ENCODE measurements around the gene TBX18.

TBX18 gene

DNA sequence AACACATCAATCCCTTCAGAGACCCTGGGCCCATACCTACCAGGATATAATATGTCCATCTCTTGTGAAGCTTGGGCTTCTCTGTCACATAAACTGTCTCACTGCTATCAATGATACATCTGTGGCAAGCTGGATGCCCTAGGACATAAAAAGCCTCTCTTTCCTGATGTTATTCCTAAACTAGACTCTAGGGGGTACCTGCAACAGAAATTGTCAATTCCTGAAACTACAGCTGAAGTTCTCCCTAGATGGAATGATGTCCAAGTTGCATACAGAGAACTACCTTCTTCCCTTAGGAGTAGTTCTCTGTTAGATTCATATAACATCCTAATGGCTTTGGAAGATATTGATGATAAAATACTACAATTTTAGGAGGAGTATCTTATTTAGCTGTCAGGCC is 35.8 kb downstream of the TBX18 start:
- Histone ChIP-seq H2AK5ac (ENCODE audit: low read depth, low read length) (no peak overlapping the region), H3K9ac (ENCODE audit: low read depth, low read length, poor library complexity) (no peak overlapping the region), H4K8ac (ENCODE audit: low read depth, low read length) (no peak overlapping the region), H3K9me3 (replicated peaks in 1 of 2; ENCODE audit: control insufficient read depth in 2 of 2, insufficient read depth in 1 of 2, low read depth in 1 of 2, low read length in 2 of 2) (no peaks in the 10 kb centered on the region), H3K4me1 (ENCODE audit: control insufficient read depth in 2 of 2, insufficient read depth in 1 of 2, low read depth in 1 of 2, low read length in 2 of 2) (no peaks in the 10 kb centered on the region), H2BK15ac (ENCODE audit: low read length) (no peak overlapping the region), H3K27me3 (ENCODE audit: control insufficient read depth in 3 of 3, insufficient read depth in 3 of 3, low read depth in 1 of 3, low read length in 3 of 3) (no peaks in the 10 kb centered on the region), H3K14ac (ENCODE audit: low read length) (no peak overlapping the region), H2BK12ac (ENCODE audit: low read length) (no peak overlapping the region), H2BK120ac (ENCODE audit: low read depth, low read length) (no peak overlapping the region), H2AFZ (ENCODE audit: low read length) (no peak overlapping the region), H2BK5ac (ENCODE audit: low read length) (no peak overlapping the region), H3K23ac (ENCODE audit: low read depth, low read length, poor library complexity) (no peak overlapping the region), H3K27ac (replicated peaks; ENCODE audit: low read length) (no peak overlapping the region), H3K79me1 (ENCODE audit: low read depth, low read length) (no peaks in the 10 kb centered on the region), H3K36me3 (replicated peaks in 1 of 2; ENCODE audit: control insufficient read depth in 2 of 2, insufficient read depth in 2 of 2, low read length in 2 of 2) (no peaks in the 10 kb centered on the region), H3K4me3 (ENCODE audit: low read length in 2 of 2) (no peak overlapping the region), H3K18ac (ENCODE audit: low read length) (no peak overlapping the region), H3K4ac (ENCODE audit: low read length) (no peak overlapping the region), H4K91ac (ENCODE audit: low read depth, low read length, poor library complexity) (no peak overlapping the region), H3K4me2 (ENCODE audit: insufficient read depth, low read length, poor library complexity, severe bottlenecking) (no peak overlapping the region)
- peak; percentile 4 for DNase-seq (ENCODE audit: low spot score)

- Histone ChIP-seq H3K27ac (replicated peaks; ENCODE audit: low read length) (no peak overlapping the region), H2AK5ac (ENCODE audit: low read depth, low read length) (no peak overlapping the region), H2BK12ac (ENCODE audit: low read length) (no peak overlapping the region), H3K23ac (ENCODE audit: low read depth, low read length, poor library complexity) (no peak overlapping the region), H4K91ac (ENCODE audit: low read depth, low read length, poor library complexity) (no peak overlapping the region), H3K4me2 (ENCODE audit: insufficient read depth, low read length, poor library complexity, severe bottlenecking) (no peak overlapping the region), H3K4ac (ENCODE audit: low read length) (no peak overlapping the region), H3K36me3 (replicated peaks in 1 of 2; ENCODE audit: control insufficient read depth in 2 of 2, insufficient read depth in 2 of 2, low read length in 2 of 2) (no peaks in the 10 kb centered on the region), H3K4me3 (ENCODE audit: low read length in 2 of 2) (no peak overlapping the region), H3K4me1 (ENCODE audit: control insufficient read depth in 2 of 2, insufficient read depth in 1 of 2, low read depth in 1 of 2, low read length in 2 of 2) (no peaks in the 10 kb centered on the region), H3K14ac (ENCODE audit: low read length) (no peak overlapping the region), H3K27me3 (ENCODE audit: control insufficient read depth in 3 of 3, insufficient read depth in 3 of 3, low read depth in 1 of 3, low read length in 3 of 3) (no peaks in the 10 kb centered on the region), H2BK5ac (ENCODE audit: low read length) (no peak overlapping the region), H3K79me1 (ENCODE audit: low read depth, low read length) (no peaks in the 10 kb centered on the region), H3K9me3 (replicated peaks in 1 of 2; ENCODE audit: control insufficient read depth in 2 of 2, insufficient read depth in 1 of 2, low read depth in 1 of 2, low read length in 2 of 2) (no peaks in the 10 kb centered on the region), H4K8ac (ENCODE audit: low read depth, low read length) (no peak overlapping the region), H3K18ac (ENCODE audit: low read length) (no peak overlapping the region), H2AFZ (ENCODE audit: low read length) (no peak overlapping the region), H3K9ac (ENCODE audit: low read depth, low read length, poor library complexity) (no peak overlapping the region), H2BK15ac (ENCODE audit: low read length) (no peak overlapping the region), H2BK120ac (ENCODE audit: low read depth, low read length) (no peak overlapping the region)
- WGBS, 2 donors (ENCODE audit: extremely low coverage in 2 of 2, insufficient read length in 2 of 2, insufficient replicate concordance in 1 of 2): no CpG with 5 or more reads among the region's 2 CpGs
- no peak for DNase-seq (ENCODE audit: low spot score)
Measured at GRCh38 chr6:84719152-84719551, 45.2 kb downstream of the TBX18 start.

DNA sequence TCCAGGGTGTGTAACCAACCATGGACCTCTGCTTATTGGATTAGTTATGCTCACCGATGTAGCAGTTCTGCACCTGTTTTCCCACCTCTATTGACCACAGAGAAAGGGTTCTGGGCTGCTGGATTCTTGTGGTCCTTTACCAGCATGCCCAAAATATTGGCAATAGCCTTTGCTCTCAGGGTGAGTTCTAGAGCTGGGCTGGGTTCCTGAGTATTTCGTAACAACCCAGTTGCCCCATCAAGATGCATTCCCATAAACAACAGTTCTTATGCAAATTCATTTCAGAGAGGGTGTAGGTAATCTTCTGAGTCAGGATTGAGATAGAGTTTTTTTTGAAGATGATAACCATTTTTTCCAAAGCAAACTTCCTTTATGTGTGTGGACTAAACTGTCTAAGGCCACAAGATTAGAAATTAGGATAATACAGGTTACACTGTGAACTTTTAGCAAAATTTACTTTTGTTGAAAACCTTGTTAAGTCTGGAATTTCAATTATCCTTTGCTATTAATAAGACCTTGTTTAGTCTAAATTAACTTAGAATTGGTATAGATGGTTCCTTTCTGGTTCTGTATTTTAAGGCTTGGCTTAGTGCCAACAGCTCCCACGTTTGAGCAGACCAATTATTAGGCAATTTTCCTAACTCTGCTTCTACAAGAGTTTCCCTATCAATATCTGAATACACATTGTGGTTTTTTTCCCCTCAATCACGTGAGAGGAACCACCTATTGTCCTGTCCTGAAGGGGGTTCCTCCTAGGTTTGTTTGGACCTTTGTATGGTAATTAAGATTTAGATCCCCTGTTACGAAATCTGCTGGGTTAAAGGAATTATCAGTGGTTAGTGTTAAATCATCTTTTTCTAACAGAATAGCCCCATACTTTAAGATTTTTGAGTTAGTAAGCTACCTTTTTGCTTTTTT is 46.1 kb downstream of the TBX18 start:
- no peak for DNase-seq (ENCODE audit: low spot score)
- H3K4me3 ChIP-seq (ENCODE audit: low read length in 2 of 2): no peak overlapping the region
- no CpG with 5 or more reads among the region's 5 CpGs for WGBS, 2 donors (ENCODE audit: extremely low coverage in 2 of 2, insufficient read length in 2 of 2, insufficient replicate concordance in 1 of 2)

DNA sequence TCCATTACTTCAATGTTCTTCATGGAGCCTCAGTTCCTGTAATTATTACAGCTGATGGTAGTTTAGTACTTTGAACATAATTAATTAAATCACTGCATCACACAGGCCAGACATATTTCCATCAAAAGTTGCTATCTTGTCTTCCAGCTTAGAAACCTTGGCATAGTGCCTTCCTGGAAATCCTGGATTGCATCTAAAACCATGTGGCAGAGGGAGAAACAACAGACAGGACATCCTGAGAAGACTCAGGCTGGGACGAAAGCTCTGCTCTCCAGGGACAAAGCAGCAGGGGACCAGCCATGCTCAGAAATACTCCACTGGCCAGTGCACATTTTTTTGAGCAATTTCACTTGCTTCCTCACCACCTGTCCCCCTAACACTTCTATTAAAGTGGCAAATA is 55.3 kb downstream of the TBX18 start:
- Histone ChIP-seq H3K27me3 (ENCODE audit: control insufficient read depth in 3 of 3, insufficient read depth in 3 of 3, low read depth in 1 of 3, low read length in 3 of 3) (no peaks in the 10 kb centered on the region), H3K23ac (ENCODE audit: low read depth, low read length, poor library complexity) (no peak overlapping the region), H4K91ac (ENCODE audit: low read depth, low read length, poor library complexity) (no peak overlapping the region), H2BK120ac (ENCODE audit: low read depth, low read length) (no peak overlapping the region), H3K9me3 (replicated peaks in 1 of 2; ENCODE audit: control insufficient read depth in 2 of 2, insufficient read depth in 1 of 2, low read depth in 1 of 2, low read length in 2 of 2) (no peaks in the 10 kb centered on the region), H3K9ac (ENCODE audit: low read depth, low read length, poor library complexity) (no peak overlapping the region), H3K4me3 (ENCODE audit: low read length in 2 of 2) (no peak overlapping the region), H3K4me1 (ENCODE audit: control insufficient read depth in 2 of 2, insufficient read depth in 1 of 2, low read depth in 1 of 2, low read length in 2 of 2) (peaks cover 0 to 2% of the 10 kb centered on the region in 2 donors), H3K36me3 (replicated peaks in 1 of 2; ENCODE audit: control insufficient read depth in 2 of 2, insufficient read depth in 2 of 2, low read length in 2 of 2) (no peaks in the 10 kb centered on the region), H2BK5ac (ENCODE audit: low read length) (no peak overlapping the region), H3K14ac (ENCODE audit: low read length) (no peak overlapping the region), H2AK5ac (ENCODE audit: low read depth, low read length) (no peak overlapping the region), H2BK12ac (ENCODE audit: low read length) (no peak overlapping the region), H3K79me1 (ENCODE audit: low read depth, low read length) (no peaks in the 10 kb centered on the region), H4K8ac (ENCODE audit: low read depth, low read length) (no peak overlapping the region), H2AFZ (ENCODE audit: low read length) (no peak overlapping the region), H3K27ac (replicated peaks; ENCODE audit: low read length) (no peak overlapping the region), H3K4me2 (ENCODE audit: insufficient read depth, low read length, poor library complexity, severe bottlenecking) (no peak overlapping the region), H3K4ac (ENCODE audit: low read length) (no peak overlapping the region), H2BK15ac (ENCODE audit: low read length) (no peak overlapping the region), H3K18ac (ENCODE audit: low read length) (no peak overlapping the region)
- whole genome bisulfite sequencing, 2 donors (ENCODE audit: extremely low coverage in 2 of 2, insufficient read length in 2 of 2, insufficient replicate concordance in 1 of 2): no CpG with 5 or more reads among the region's 1 CpG
- no peak for DNase-seq (ENCODE audit: low spot score)

More for the DNA sequence above, 46.1 kb downstream of the TBX18 start:
- no peak overlapping the region for H2BK12ac ChIP-seq (ENCODE audit: low read length)
- no peak overlapping the region for H2BK15ac ChIP-seq (ENCODE audit: low read length)
- H3K27me3 ChIP-seq (ENCODE audit: control insufficient read depth in 3 of 3, insufficient read depth in 3 of 3, low read depth in 1 of 3, low read length in 3 of 3): no peaks in the 10 kb centered on the region
- H4K91ac ChIP-seq (ENCODE audit: low read depth, low read length, poor library complexity): no peak overlapping the region
- no peak overlapping the region for H2AFZ ChIP-seq (ENCODE audit: low read length)
- no peak overlapping the region for H2AK5ac ChIP-seq (ENCODE audit: low read depth, low read length)
- no peaks in the 10 kb centered on the region for H3K36me3 ChIP-seq (replicated peaks in 1 of 2; ENCODE audit: control insufficient read depth in 2 of 2, insufficient read depth in 2 of 2, low read length in 2 of 2)
- no peaks in the 10 kb centered on the region for H3K4me1 ChIP-seq (ENCODE audit: control insufficient read depth in 2 of 2, insufficient read depth in 1 of 2, low read depth in 1 of 2, low read length in 2 of 2)
- H3K4ac ChIP-seq (ENCODE audit: low read length): no peak overlapping the region
- H4K8ac ChIP-seq (ENCODE audit: low read depth, low read length): no peak overlapping the region
- H3K9me3 ChIP-seq (replicated peaks in 1 of 2; ENCODE audit: control insufficient read depth in 2 of 2, insufficient read depth in 1 of 2, low read depth in 1 of 2, low read length in 2 of 2): no peaks in the 10 kb centered on the region
- no peak overlapping the region for H3K4me2 ChIP-seq (ENCODE audit: insufficient read depth, low read length, poor library complexity, severe bottlenecking)
- no peak overlapping the region for H3K9ac ChIP-seq (ENCODE audit: low read depth, low read length, poor library complexity)
- H3K14ac ChIP-seq (ENCODE audit: low read length): no peak overlapping the region
- no peak overlapping the region for H3K18ac ChIP-seq (ENCODE audit: low read length)
- H3K27ac ChIP-seq (replicated peaks; ENCODE audit: low read length): no peak overlapping the region
- H3K23ac ChIP-seq (ENCODE audit: low read depth, low read length, poor library complexity): no peak overlapping the region
- H2BK120ac ChIP-seq (ENCODE audit: low read depth, low read length): no peak overlapping the region
- no peaks in the 10 kb centered on the region for H3K79me1 ChIP-seq (ENCODE audit: low read depth, low read length)
- H2BK5ac ChIP-seq (ENCODE audit: low read length): no peak overlapping the region

Measured in neuronal stem cell (in vitro differentiated cells).